CD4-positive, alpha-beta T cell treated with Interleukin-21 for 1 hour (primary cell): ENCODE data around the gene NIBAN1.
A peak's percentile ranks its signal among the peaks of the same experiment; 100 is the strongest.
"Not testable (repeated sequence)": the region's sequence is repeated elsewhere in the genome, so short reads cannot be mapped to it uniquely, and the experiment has no call there.

Source experiments
- DNase-seq: peaks from one replicate; pipeline ENCODE4 v3.0.0-alpha.2; 2020

NIBAN1 gene, protein sequence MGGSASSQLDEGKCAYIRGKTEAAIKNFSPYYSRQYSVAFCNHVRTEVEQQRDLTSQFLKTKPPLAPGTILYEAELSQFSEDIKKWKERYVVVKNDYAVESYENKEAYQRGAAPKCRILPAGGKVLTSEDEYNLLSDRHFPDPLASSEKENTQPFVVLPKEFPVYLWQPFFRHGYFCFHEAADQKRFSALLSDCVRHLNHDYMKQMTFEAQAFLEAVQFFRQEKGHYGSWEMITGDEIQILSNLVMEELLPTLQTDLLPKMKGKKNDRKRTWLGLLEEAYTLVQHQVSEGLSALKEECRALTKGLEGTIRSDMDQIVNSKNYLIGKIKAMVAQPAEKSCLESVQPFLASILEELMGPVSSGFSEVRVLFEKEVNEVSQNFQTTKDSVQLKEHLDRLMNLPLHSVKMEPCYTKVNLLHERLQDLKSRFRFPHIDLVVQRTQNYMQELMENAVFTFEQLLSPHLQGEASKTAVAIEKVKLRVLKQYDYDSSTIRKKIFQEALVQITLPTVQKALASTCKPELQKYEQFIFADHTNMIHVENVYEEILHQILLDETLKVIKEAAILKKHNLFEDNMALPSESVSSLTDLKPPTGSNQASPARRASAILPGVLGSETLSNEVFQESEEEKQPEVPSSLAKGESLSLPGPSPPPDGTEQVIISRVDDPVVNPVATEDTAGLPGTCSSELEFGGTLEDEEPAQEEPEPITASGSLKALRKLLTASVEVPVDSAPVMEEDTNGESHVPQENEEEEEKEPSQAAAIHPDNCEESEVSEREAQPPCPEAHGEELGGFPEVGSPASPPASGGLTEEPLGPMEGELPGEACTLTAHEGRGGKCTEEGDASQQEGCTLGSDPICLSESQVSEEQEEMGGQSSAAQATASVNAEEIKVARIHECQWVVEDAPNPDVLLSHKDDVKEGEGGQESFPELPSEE

DNA sequence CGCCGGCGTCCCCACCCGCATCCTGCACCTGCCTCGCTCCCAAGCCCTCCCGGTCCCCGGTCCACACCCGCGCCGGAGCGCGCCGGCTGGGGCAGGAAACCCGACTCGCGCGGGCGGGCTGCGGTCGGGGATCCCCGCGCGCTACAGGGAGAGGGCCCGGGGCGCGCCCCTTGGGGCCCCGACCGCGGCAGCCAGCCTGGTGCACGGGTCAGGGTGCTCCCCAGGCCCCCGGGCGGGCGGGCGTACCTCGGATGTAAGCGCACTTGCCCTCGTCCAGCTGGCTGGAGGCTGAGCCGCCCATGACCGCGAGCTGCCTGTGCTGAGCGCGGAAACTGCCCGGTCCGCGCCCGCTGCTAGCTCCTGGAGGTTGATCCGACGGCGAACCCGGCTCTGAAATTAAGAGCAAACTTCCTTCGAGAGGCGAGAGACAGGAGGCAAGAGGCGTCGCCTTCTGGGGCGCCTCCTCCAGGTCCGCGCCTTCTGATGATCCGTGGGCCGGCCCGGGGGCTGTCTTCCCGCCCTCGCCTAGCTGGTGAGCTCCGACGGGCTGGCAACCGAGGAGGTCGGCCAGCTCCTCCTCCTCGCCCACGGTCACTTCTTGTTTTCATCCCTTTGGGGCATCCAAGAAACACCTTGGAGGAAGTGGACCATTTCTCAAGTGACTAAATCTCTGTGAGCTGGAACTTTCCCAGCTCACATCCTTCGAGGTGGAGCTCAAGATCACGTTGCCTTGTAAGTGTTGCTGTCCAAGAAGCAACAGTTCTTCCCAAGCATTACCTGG is at the start of gene NIBAN1:
NIBAN1 (minus strand) TSS at position 453 of the 781 bp plus-strand sequence; CDS start at position 301, 152 bp downstream.
- peak; percentile 70 for DNase-seq

DNA sequence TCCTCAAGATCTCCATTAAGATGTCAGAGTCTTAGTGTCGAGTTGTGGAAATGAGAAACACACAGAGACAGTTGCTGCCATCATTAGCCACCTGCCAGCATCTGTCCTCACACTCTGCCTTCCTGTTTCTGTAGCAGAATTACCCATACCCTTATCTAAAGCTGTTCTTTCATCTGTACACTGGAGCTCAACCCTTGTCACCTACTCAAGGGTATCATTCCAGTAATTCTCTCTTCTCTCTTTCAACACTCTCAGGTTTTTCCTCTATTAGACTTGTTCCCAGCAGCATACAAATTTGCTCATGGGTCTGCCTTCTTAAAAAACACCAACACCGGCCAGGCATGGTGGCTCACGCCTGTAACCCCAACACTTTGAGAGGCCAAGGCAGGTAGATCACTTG is 43.7 kb upstream of the NIBAN1 start:
- no peak for DNase-seq

DNA sequence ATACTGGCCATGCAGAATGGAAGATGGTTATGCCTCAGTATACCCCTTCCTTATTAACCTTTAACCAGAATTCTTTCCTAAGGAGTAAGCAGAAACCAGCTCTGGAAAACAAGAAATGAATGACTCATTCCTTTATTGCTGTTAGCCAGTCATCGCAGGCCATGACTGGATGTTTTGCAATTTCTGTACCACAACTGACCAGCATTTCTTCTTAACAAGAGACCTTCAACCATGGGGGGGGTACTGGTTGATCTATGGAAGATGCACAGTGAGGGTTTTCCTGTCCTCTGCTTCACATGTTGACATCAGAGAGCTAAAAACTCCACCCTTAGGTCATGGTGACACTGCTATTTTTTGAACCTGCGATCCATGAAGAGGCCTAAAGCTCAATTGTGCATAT is 43.0 kb upstream of the NIBAN1 start:
- DNase-seq, result no peak

DNA sequence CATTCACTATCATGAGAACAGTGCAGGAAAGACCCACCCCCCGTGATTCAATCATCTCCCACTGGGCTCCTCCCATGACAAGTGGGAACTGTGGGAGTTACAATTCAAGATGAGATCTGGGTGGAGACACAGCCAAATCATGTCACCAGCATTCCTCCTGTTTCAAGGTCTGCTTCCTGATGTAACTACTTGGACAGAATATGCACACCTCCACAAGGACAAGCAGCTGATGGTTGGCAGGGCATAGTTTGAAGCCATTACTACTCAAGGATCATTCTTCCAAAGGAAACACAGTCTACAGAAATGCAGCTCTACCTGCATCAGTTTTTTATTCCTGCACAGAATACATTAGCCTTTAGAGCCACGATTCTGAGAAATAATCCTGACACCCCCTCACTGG is 42.6 kb upstream of the NIBAN1 start:
- DNase-seq, result no peak

DNA sequence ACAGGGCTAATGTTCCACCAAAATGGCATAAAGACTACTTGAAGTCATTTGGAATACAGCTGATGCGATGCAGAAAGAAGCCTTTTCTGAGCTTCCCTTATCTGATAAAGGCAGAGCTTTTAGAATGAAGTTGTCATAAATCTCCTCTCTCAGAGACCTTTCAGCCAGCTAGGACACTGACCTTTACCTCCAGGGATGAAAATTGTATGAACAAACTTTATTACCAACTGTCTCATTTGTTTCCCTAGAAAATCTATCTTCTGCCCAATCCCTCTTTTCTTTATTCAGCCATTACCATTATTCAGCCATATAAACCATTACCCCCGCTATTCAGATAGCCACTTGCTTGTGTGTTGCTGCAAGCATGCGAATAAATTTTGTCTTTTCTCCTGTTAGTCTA is 41.3 kb upstream of the NIBAN1 start:
- no peak for DNase-seq

DNA sequence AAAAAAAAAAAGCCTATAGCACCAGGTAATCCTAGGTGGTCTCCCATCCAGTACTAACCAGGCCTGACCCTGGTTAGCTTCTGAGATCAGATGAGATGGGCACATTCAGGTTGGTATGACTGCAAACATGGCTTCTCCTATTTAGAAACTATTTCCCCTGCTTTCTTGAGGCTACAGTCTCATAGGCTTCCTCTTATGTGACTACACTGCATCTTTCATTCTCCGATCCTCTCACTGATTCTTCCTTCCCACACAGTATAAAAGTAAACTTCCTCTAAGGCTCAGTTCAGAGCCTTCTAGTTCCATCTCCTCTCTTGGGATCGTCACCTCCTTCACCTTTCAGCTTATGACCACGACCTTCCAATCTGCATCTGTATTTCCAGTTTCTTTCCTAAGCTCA is 40.6 kb upstream of the NIBAN1 start:
- no peak for DNase-seq

DNA sequence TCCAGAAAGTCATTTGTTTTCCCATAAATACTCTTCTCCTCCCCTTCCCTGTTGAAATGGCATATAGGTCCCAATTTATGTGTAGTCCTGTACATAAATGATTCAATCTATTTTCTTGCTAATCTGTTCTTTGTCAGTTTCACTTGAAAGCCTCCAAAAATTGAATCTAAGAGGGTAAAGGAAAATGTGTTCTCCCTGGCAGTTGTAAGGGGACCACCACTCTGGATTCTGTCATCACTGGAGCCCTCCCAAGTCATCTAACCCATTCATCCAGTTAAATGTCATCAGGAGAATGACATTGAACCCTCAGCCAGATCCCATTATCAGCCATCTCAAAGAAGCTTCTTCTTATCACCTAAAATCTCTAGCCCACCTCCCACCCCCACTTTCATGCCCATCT is 36.1 kb upstream of the NIBAN1 start:
- DNase-seq, result no peak

DNA sequence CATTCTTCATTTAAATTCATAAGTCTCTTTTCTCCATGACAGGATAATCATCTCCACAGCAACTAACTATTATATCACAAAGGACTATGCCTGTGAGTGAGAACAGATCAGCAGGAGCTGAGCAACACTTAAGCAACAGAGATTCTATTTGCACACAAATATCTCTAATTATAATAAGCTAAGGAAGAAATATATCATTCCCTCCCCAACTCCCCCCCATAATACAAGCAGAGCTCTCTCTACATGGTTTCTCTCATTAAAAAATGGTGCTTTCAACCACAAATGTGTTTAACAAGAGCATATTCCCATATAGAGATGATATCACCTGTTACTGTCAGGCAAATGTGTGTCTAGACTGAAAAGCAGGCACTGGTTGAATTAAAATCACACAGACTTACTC is 34.5 kb upstream of the NIBAN1 start:
- no peak for DNase-seq

DNA sequence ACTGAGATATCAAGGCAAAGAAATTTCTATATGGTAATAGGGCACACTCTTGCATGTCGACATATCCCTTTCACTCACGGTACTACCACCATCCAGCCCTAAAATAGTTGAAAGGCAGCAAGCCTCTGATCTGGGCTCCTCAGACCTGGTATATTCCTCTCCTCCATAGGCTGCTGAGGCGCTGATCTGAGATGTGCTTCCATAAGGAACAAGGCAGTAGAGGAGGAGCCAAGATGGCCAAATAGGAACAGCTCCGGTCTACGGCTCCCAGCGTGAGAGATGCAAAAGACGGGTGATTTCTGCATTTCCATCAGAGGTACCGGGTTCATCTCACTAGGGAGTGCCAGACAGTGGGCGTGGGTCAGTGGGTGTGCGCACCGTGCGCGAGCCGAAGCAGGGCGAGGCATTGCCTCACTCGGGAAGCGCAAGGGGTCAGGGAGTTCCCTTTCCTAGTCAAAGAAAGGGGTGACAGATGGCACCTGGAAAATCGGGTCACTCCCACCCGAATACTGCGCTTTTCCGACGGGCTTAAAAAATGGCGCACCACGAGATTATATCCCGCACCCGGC is 27.1 kb upstream of the NIBAN1 start:
- DNase-seq, result not testable (repeated sequence)

DNA sequence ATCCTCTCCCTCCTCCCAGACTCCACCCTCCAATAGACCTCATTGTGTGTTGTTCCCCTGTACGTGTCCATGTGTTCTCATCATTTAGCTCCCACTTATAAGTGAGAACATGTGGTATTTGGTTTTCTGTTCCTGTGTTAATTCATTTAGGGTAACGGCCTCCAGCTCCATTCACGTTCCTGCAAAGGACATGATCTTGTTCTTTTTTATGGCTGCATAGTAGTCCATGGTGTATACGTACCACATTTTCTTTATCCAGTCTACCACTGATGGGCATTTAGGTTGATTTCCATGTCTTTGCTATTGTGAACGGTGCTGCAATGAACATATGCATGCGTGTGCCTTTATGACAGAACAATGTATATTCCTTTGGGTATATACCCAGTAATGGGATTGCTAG is 25.7 kb upstream of the NIBAN1 start:
- DNase-seq, result not testable (repeated sequence)

DNA sequence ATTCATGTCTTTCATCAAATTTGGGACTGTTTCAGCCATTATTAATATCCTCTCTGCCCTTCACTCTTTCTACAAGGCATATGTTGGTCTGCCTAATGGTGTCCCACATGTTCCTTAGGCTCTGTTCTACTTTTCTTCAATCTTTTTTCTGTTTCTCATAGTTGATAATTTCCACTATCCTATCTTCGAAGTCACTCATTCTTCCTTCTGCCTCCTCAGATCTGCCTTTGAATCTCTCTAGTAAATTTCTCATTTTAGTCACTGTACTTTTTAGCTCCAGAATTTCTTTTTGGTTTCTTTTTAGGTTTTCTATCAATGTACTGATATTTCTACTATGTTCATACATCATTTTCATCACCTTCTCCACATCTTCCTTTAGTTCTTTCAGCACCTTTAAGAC is 20.0 kb upstream of the NIBAN1 start:
- DNase-seq, result no peak

DNA sequence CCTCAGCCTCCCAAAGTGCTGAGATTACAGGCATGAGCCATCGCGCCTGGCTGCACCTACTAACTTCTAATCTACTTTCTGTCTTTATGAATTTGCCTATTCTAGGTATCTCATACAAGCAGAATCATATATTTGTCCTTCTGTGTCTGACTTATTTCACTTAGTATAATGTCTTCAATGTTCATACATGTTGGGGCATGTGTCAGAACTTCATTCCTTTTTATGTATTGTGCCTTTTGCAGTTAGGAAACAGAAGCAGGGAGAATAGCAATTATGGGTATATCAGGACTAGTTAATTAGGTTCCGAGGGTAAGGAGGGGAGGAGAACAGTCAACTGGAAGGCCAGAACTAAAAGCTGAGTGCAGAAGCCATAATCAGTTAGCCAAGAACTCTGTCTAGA is 18.0 kb upstream of the NIBAN1 start:
- no peak for DNase-seq

DNA sequence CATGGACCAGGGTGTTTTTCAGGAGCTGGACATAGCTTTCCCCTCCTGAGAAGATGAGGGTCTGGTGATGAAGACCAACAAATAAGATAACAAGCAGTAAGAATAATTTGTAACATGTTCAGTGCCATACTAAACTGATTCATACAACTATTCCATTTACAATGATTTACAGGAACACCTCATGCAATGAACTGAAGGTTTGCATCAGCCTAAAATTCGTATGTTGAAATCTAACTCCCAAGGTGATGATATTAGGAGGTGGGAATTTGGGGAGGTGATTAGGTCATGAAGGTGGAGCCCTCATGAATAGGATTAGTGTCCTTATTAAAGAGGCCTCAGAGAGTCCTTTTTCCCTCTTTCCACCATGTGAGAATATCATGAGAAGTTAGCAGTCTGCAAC is 15.9 kb upstream of the NIBAN1 start:
- no peak for DNase-seq

DNA sequence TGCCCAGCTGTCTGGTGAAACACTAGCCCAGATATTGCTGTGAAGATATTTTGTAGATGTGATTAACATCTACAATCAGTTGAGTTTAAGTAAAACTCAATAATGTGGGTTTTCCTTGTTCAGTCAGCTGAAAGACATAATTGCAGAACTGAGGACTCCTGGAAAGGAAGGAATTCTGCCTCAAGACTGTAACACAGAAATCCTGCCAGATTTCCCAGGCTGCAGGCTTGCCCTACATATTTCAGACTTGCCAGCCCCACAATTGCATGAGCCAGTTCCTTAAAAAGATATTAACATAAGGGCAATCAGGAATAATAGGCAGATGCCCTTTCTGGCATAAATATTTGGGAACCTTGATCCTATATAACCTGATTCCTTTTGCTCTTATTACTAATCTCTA is 14.2 kb upstream of the NIBAN1 start:
- no peak for DNase-seq

DNA sequence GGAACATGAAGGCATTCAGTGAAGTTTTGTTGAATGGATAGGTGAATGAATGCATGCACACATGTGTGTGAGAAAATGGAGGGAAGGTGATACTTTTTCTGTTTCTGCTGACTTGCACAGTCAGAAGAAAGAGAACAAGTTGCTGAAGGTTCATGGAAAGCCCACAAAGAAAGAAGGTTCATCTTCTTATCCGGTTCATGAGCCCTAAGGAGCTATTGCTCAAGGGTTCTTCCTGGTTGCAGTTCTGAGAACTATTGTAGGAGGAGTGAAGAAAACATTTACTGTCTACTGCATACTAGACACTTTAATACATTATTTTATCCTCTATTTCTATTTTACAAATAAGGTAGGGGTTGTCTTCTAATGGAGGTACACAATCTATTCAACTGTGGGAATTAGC is 13.4 kb upstream of the NIBAN1 start:
- no peak for DNase-seq

DNA sequence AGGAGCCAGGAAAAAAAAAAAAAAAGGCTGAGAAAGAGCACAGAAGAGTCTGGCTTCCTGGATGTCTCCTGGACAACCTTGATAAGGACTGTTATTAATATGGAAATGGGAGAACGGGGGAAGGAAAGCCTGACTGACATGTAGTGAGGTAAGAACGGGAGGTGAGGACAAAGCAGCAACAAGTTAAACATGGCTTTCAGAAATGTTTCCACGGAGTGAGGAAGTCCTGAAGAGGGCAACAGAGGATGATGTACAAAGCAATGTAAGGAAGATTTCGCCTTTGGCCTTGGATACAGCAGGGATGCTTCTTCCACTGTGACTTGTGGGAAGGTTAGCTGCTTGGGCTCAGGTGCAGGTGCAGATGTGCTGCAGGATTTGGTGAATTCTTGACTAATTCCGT is 11.9 kb upstream of the NIBAN1 start:
- no peak for DNase-seq

DNA sequence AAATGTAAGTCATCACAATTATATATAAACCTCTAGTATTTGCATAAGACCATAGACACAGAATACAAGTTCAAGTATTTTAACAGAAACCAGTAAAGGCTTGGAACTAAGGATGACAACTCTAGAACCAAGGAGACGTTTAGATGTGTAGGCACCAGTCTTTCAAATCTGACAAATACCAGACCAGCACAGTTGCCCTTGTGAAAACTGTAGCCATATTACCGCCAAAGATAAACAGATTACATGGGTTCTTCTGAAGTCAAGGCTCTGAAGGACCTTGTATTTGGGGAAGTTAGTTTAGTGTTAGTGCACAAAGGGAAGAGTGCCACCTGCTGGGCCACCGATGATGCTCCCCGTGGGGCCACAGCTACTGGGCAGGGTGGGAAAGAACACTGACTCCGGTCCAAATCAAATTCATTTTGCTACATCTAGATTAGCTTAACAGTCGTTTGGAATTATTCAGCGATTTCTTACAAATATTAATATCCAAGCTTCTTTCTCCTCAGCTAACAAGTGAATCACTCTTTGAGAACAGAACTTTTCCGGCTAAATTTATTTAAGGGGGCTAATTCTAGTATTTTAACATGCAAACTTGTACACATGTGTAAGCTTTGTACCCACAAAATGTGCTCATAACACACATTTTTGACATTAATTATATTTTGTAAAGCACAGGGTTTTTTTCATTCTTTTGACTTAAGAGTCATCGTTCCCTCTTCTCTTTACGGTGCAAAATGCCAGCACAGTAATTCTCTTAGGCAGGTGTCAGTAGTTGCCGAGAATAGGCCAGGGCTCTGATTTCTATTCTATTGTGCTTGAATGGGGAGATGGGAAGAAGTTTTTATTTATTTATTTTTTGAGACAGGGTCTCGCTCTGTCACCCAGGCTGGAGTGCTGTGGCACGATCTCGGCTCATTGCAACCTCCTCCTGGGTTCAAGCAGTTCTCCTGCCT is 8.0 kb upstream of the NIBAN1 start:
- DNase-seq, result peak; percentile 81

DNA sequence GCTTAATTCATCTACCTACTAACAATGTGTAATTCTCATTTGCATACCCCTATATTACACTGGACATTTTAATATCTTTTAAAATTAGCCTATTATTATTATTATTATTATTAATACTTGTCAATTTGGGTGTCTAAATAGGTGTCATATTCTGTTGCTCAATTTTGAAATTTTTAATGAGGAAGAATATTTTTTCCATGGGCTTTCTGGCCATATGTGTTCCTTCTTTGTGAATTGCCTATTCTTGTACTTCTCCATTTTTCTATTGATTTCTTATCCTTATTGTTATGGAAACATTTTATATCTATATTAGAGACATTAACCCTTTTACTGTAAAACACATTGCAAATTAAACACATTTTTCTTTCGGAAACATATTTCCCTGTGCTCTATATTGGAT is 6.4 kb upstream of the NIBAN1 start:
- no peak for DNase-seq

DNA sequence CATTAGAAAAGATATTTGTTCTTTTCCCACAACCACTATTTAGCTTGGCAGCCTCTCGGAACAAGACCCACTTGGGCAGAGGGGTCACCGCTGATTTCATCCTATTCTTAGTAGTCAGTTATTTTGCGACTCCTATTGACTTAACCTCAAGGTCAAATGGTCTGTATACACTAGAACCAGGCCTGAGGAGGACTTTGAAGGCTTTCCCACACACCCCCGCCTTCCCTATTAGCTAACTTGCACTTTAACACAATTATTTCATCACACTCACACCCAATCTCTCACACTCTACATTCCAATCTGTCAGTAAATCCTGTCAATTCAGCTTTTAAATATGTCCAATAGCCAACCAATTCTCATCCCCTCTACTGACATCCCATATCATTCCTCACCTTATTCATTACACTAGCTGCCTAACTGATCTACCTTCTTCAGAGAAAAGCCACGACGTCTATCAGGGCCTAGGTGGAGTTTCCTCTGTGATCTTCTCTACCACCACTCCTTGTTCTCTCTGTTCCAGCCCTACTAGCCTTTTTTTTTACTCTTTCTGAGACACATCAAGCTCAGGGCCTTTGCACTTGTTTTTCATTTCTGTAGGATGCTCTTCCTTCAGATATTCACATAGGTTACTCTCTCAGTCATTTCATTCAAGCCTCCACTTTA is 1.0 kb upstream of the NIBAN1 start:
- DNase-seq, result peak; percentile 40

DNA sequence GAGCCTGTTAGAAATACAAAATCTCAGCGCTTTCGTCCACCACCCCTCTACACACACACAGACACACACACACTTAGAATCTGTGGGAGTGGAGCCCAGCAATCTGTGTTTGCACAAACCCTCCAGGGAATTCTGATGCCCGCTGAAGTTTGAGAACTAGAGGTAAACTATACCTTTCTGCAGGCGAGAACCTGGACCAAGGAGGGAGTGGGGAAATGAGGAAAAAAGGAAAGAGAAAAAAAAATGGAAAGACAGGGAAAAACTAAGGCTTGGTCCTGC is 468 bp upstream of the NIBAN1 start:
- no peak for DNase-seq
